ENCODE data around the gene ALG1. TPM values are rescaled to one million over a fixed set of nuclear protein-coding genes. Genes with fewer than 3 reads are reported as not detected.

ALG1 gene
- total RNA-seq, 1 experiment from 2014 or later, result 36.2 TPM

- H4K5ac ChIP-seq (ENCODE audit: insufficient read length, low read depth, low read length), result no peak overlapping the region
- H3K27me3 ChIP-seq (ENCODE audit: insufficient read depth, low read length), result no peaks in the 10 kb centered on the region
- H4K20me1 ChIP-seq (ENCODE audit: control insufficient read depth, insufficient read depth, insufficient read length), result no peaks in the 10 kb centered on the region
- no peak overlapping the region for H2BK15ac ChIP-seq (ENCODE audit: low read depth, low read length)
- H2BK12ac ChIP-seq (ENCODE audit: insufficient read length, low read depth, low read length), result no peak overlapping the region
- no peak overlapping the region for H4K91ac ChIP-seq (ENCODE audit: insufficient read length, low read depth, low read length)
- H2BK5ac ChIP-seq (ENCODE audit: insufficient read length, low read length), result no peak overlapping the region
- no peak overlapping the region for H3K18ac ChIP-seq (ENCODE audit: insufficient read length, low read depth, low read length)
- H3K14ac ChIP-seq (ENCODE audit: insufficient read depth, low read length), result no peak overlapping the region
- no CpG with 5 or more reads among the region's 32 CpGs for WGBS (ENCODE audit: extremely low coverage, insufficient read length, low lambda C conversion rate)
- no peak overlapping the region for H3K9ac ChIP-seq (ENCODE audit: extremely low read depth, insufficient read length, low read length)
- DNase-seq, result no peak
- Mint-ChIP-seq H3K27me3 (ENCODE audit: low read depth) (peaks cover under 1% of the 10 kb centered on the region), H3K27ac (no peak overlapping the region; a peak in 1 of 7 replicates), H3K9me3 (no peaks in the 10 kb centered on the region), H3K36me3 (ENCODE audit: insufficient read depth in 1 of 3, low read depth in 3 of 3) (no peaks in the 10 kb centered on the region; a peak in 1 of 7 replicates), H3K4me1 (peaks cover 10 to 14% of the 10 kb centered on the region in 2 experiments), H3K4me3 (peak overlapping the region in 1 of 2 experiments; percentile 36; a peak in 1 of 5 replicates)
- H3T11ph ChIP-seq (ENCODE audit: low read length), result no peak overlapping the region
- TF ChIP-seq, protein P1, sequence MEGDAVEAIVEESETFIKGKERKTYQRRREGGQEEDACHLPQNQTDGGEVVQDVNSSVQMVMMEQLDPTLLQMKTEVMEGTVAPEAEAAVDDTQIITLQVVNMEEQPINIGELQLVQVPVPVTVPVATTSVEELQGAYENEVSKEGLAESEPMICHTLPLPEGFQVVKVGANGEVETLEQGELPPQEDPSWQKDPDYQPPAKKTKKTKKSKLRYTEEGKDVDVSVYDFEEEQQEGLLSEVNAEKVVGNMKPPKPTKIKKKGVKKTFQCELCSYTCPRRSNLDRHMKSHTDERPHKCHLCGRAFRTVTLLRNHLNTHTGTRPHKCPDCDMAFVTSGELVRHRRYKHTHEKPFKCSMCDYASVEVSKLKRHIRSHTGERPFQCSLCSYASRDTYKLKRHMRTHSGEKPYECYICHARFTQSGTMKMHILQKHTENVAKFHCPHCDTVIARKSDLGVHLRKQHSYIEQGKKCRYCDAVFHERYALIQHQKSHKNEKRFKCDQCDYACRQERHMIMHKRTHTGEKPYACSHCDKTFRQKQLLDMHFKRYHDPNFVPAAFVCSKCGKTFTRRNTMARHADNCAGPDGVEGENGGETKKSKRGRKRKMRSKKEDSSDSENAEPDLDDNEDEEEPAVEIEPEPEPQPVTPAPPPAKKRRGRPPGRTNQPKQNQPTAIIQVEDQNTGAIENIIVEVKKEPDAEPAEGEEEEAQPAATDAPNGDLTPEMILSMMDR (conservative IDR thresholded peaks at IDR 0.05), result no peak
- no peak overlapping the region for H3K4ac ChIP-seq (ENCODE audit: low read depth, low read length)
- no peak overlapping the region for H2BK120ac ChIP-seq (ENCODE audit: low read depth, low read length, poor library complexity, severe bottlenecking)
- H3K23ac ChIP-seq (ENCODE audit: insufficient read length, low read depth, low read length), result no peak overlapping the region
- H3K79me2 ChIP-seq (ENCODE audit: insufficient read depth, low read length), result no peaks in the 10 kb centered on the region
- H3K4me1 ChIP-seq (ENCODE audit: insufficient read depth, low read length), result no peaks in the 10 kb centered on the region
- no peaks in the 10 kb centered on the region for H3K9me3 ChIP-seq (ENCODE audit: control insufficient read depth, low read depth, low read length)
- no peaks in the 10 kb centered on the region for H3K23me2 ChIP-seq (ENCODE audit: insufficient read length, low read depth, low read length, poor library complexity, severe bottlenecking)
- H3K56ac ChIP-seq (ENCODE audit: insufficient read length, low read depth, low read length), result no peak overlapping the region
- H3K4me2 ChIP-seq (ENCODE audit: insufficient read depth, insufficient read length, low read length), result no peak overlapping the region
- H2AFZ ChIP-seq (ENCODE audit: low read length), result no peak overlapping the region
- no peaks in the 10 kb centered on the region for H3K79me1 ChIP-seq (ENCODE audit: insufficient read depth, low read depth, low read length, poor library complexity, severe bottlenecking)
- no peak overlapping the region for H3K27ac ChIP-seq (ENCODE audit: insufficient read length, low read depth, low read length)
- H2AK5ac ChIP-seq (ENCODE audit: insufficient read length, low read length), result no peak overlapping the region
- no peak overlapping the region for H2BK20ac ChIP-seq (ENCODE audit: low read depth, low read length, poor library complexity, severe bottlenecking)
- no peak overlapping the region for H4K8ac ChIP-seq (replicated peaks; ENCODE audit: insufficient read length, low read depth, low read length)
Measured at GRCh38 chr16:5027575-5028235, 43.9 kb upstream of the ALG1 start.
